HCT116 (cell line): ENCODE measurements around the gene NUB1.

ENCODE experiments used
- CTCF ChIP-seq, 3 experiments: fragments of 200-600 bp in 1 of 3; sonication (generic) in 1 of 3; IDR thresholded peaks in 2 of 3; conservative IDR thresholded peaks in 1 of 3; 2 replicates each; pipeline ENCODE4 v1.5.1; 2012 to 2017; ENCODE audit warnings: low read depth in 2 of 3, low read length in 2 of 3, antibody characterized with exemption in 1 of 3, borderline replicate concordance in 1 of 3, control low read depth in 1 of 3, mild to moderate bottlenecking in 1 of 3, mixed read lengths in 1 of 3, mixed run types in 1 of 3, moderate library complexity in 1 of 3; ENCODE audit not compliant: insufficient read depth in 1 of 3
- POLR2A ChIP-seq: IDR thresholded peaks from 2 replicates; pipeline ENCODE4 v1.7.0; 2011; ENCODE audit warnings: borderline replicate concordance; ENCODE audit not compliant: insufficient read depth, insufficient read length; ENCODE audit errors: extremely low read depth
- POLR2AphosphoS5 ChIP-seq: IDR thresholded peaks from 2 replicates; pipeline ENCODE4 v1.6.1; 2011; ENCODE audit warnings: mild to moderate bottlenecking, low read depth, low read length, moderate library complexity

- TF ChIP-seq CTCF (IDR thresholded peaks at IDR 0.05 in 2 of 3, conservative IDR thresholded peaks at IDR 0.05 in 1 of 3; ENCODE audit: borderline replicate concordance in 1 of 3, insufficient read depth in 1 of 3, low read depth in 2 of 3, low read length in 2 of 3) (no peak), POLR2A (no peak), POLR2AphosphoS5 (no peak)
These were observed 32.8 kb upstream of the NUB1 start for GRCh38 chr7:151308791-151309190.
